GM18505 (cell line): ENCODE data around the gene E2F4.
A peak's percentile ranks its signal among the peaks of the same experiment; 100 is the strongest.

ENCODE experiments used
- ATAC-seq: cut with Tn5 transposase; IDR thresholded peaks from one replicate; pipeline ENCODE4 v1.9.1; 2021; ENCODE audit not compliant: unreplicated experiment
- POLR2A ChIP-seq: IDR thresholded peaks from 4 replicates; pipeline ENCODE4 v1.6.1; 2011; ENCODE audit warnings: borderline replicate concordance; ENCODE audit not compliant: insufficient read depth, insufficient read length; ENCODE audit errors: extremely low read depth

The E2F4 gene

GRCh38 chr16:67210069-67210937 lies 18.3 kb downstream of the E2F4 start:
- no peak for ATAC-seq
- no peak for TF ChIP-seq POLR2A

GRCh38 chr16:67211674-67212073 lies 19.7 kb downstream of the E2F4 start:
- TF ChIP-seq POLR2A = no peak
- ATAC-seq = no peak

- ATAC-seq = no peak
- no peak for TF ChIP-seq POLR2A
These were observed 20.8 kb downstream of the E2F4 start for GRCh38 chr16:67212766-67213165.

GRCh38 chr16:67213197-67214019 lies 21.5 kb downstream of the E2F4 start:
- no peak for TF ChIP-seq POLR2A
- ATAC-seq = no peak

GRCh38 chr16:67215706-67216105 lies 23.8 kb downstream of the E2F4 start:
- no peak for ATAC-seq
- TF ChIP-seq POLR2A = no peak

- TF ChIP-seq POLR2A = no peak
- ATAC-seq = no peak
These were observed 24.9 kb downstream of the E2F4 start for GRCh38 chr16:67216612-67217490.

- ATAC-seq = no peak
- no peak for TF ChIP-seq POLR2A
These were observed 32.0 kb downstream of the E2F4 start for GRCh38 chr16:67223992-67224391.

- no peak for TF ChIP-seq POLR2A
- ATAC-seq = no peak
These were observed 34.4 kb downstream of the E2F4 start for GRCh38 chr16:67226295-67226803.

- peak; percentile 91 for ATAC-seq
- TF ChIP-seq POLR2A = peak; percentile 74
These were observed 35.0 kb downstream of the E2F4 start, which contains the start of gene TMEM208 for GRCh38 chr16:67226804-67227566. Gene TMEM208 (plus strand): TSS chr16:67227130. CDS start chr16:67227219, 89 bp downstream.

- ATAC-seq = no peak
- no peak for TF ChIP-seq POLR2A
These were observed 35.6 kb downstream of the E2F4 start for GRCh38 chr16:67227567-67227921.

- TF ChIP-seq POLR2A = no peak
- ATAC-seq = no peak
These were observed 36.3 kb downstream of the E2F4 start for GRCh38 chr16:67228034-67228785.

GRCh38 chr16:67228905-67229304 lies 37.0 kb downstream of the E2F4 start:
- TF ChIP-seq POLR2A = no peak
- no peak for ATAC-seq
